ENCODE results near the gene MIPOL1. TPM values are rescaled to one million over a fixed set of nuclear protein-coding genes. Genes with fewer than 3 reads are reported as not detected.

Gene MIPOL1
- total and polyA plus RNA-seq, 10 donors = 0.50 to 15.5 (median 7.3) TPM

DNA sequence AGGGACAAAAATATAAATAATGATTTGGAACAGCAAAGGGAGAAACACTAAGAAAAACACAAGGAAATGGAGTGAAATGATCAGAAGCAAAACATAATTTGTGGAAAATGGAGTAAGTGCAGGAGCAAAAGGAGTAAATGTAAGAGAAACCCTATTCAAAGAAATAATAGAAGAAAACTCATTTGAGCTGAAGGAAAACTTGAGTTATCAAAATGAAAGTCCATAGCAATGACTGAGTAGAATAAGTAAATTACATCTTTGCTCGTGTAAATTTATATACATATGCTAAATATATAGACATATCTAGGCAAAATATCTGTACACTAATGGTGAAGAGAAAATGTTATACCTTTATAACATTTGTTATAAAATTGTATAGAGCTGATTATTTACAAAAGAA is 203.4 kb downstream of the MIPOL1 start:
- Histone ChIP-seq H3K27me3 (replicated peaks in 1 of 7) (no peaks in the 10 kb centered on the region), H3K9me3 (peaks cover 0 to 50% (median 27%) of the 10 kb centered on the region in 8 donors), H3K36me3 (no peaks in the 10 kb centered on the region), H3K4me1 (no peaks in the 10 kb centered on the region), H3K27ac (no peak overlapping the region), H3K4me3 (no peak overlapping the region)
- intact Hi-C loops (cut with DNase I; ENCODE audit: low total_unique reads) = no loop called here
- TF ChIP-seq POLR2AphosphoS5 (IDR thresholded peaks at IDR 0.05) = no peak
- TF ChIP-seq POLR2A (IDR thresholded peaks at IDR 0.05) = no peak
- TF ChIP-seq CTCF (IDR thresholded peaks at IDR 0.05 in 8 of 11, conservative IDR thresholded peaks at IDR 0.05 in 3 of 11) = no peak
- DNase-seq = no peak
- 77 to 88% (median 81%) methylated on average over 1 of the region's 1 CpG for WGBS, 5 donors

GRCh38 chr14:37403626-37404025 is 205.9 kb downstream of the MIPOL1 start:
- Histone ChIP-seq H3K27me3 (replicated peaks in 1 of 7) (no peaks in the 10 kb centered on the region), H3K27ac (no peak overlapping the region), H3K9me3 (peaks cover 0 to 24% (median 12%) of the 10 kb centered on the region in 8 donors), H3K4me3 (no peak overlapping the region), H3K36me3 (no peaks in the 10 kb centered on the region), H3K4me1 (no peaks in the 10 kb centered on the region)
- intact Hi-C loops (cut with DNase I; ENCODE audit: low total_unique reads) = no loop called here
- WGBS, 5 donors = 44 to 60% (median 46%) methylated on average over 1 of the region's 1 CpG
- no peak for DNase-seq
- TF ChIP-seq POLR2AphosphoS5 (IDR thresholded peaks at IDR 0.05) (no peak), CTCF (IDR thresholded peaks at IDR 0.05 in 8 of 11, conservative IDR thresholded peaks at IDR 0.05 in 3 of 11) (no peak)

DNA sequence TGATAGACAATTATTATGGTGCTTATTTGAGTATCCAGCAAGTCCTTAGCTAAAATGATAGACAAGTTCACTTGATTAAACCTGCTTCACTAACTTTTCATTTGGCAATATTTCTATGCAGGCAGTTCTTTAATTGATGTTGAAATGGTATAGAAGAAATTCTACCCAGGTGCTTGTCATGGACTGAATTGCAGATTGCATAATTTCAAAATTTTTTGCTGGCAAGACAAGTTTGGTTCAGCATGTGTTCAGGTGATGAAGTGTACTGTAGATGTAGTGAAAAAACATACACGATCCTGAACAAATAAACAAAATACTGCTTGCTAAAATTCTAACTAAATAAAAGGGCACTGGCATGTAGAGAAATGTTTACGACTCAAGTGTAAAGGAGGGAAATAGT is 208.4 kb downstream of the MIPOL1 start:
- WGBS, 5 donors = 76 to 90% (median 83%) methylated on average over 2 of the region's 2 CpGs
- H3K36me3 ChIP-seq = no peaks in the 10 kb centered on the region
- no peak overlapping the region for H3K27ac ChIP-seq
- no peak for DNase-seq
- H3K9me3 ChIP-seq = peaks cover 0 to 8% (median 3%) of the 10 kb centered on the region in 8 donors
- TF ChIP-seq POLR2A (IDR thresholded peaks at IDR 0.05) (no peak), CTCF (IDR thresholded peaks at IDR 0.05 in 8 of 11, conservative IDR thresholded peaks at IDR 0.05 in 3 of 11) (no peak), POLR2AphosphoS5 (IDR thresholded peaks at IDR 0.05) (no peak)
- no peaks in the 10 kb centered on the region for H3K4me1 ChIP-seq
- intact Hi-C loops (cut with DNase I; ENCODE audit: low total_unique reads) = no loop called here
- H3K4me3 ChIP-seq = no peak overlapping the region
- no peaks in the 10 kb centered on the region for H3K27me3 ChIP-seq (replicated peaks in 1 of 7)

GRCh38 chr14:37411079-37411735 is 213.5 kb downstream of the MIPOL1 start:
- no peak for DNase-seq
- intact Hi-C loops (cut with DNase I; ENCODE audit: low total_unique reads) = no loop called here
- 83 to 94% (median 87%) methylated on average over 3 of the region's 3 CpGs for WGBS, 5 donors

More at GRCh38 chr14:37411079-37411735, 213.5 kb downstream of the MIPOL1 start:
- no peaks in the 10 kb centered on the region for H3K36me3 ChIP-seq
- no peak overlapping the region for H3K4me3 ChIP-seq
- TF ChIP-seq POLR2AphosphoS5 (IDR thresholded peaks at IDR 0.05) (no peak), CTCF (IDR thresholded peaks at IDR 0.05 in 8 of 11, conservative IDR thresholded peaks at IDR 0.05 in 3 of 11) (no peak), POLR2A (IDR thresholded peaks at IDR 0.05) (no peak)
- no peak overlapping the region for H3K27ac ChIP-seq
- no peaks in the 10 kb centered on the region for H3K27me3 ChIP-seq (replicated peaks in 1 of 7)
- peaks cover 0 to 11% (median 0%) of the 10 kb centered on the region in 8 donors for H3K9me3 ChIP-seq
- no peaks in the 10 kb centered on the region for H3K4me1 ChIP-seq
